Measurements from ENCODE around the gene ST3GAL5.

ST3GAL5 gene

DNA sequence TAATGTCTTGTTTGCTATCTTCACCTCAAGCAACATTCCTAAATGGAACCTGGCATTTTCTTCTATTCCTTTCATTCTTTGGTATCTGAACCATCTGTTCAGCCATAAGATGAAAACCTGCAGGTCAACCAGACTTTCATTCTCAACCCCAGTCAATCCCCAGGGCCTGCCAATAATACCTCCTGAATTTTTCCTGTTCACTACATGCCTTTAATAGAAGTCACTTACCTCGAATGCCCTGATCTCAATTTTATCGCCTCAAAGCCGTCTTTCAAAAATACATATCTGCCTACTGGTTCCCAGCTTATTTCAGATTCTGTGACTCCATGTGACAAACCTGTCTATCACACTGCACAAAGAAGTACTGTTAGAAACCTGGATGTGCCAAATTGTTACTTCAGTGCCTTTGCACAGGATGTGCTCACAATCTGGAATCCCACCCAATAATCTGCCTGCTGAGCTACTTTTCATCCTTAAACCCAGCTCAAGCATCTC lies 22.6 kb downstream of the ST3GAL5 start:
- no peak for DNase-seq (ENCODE audit: low spot score)

DNA sequence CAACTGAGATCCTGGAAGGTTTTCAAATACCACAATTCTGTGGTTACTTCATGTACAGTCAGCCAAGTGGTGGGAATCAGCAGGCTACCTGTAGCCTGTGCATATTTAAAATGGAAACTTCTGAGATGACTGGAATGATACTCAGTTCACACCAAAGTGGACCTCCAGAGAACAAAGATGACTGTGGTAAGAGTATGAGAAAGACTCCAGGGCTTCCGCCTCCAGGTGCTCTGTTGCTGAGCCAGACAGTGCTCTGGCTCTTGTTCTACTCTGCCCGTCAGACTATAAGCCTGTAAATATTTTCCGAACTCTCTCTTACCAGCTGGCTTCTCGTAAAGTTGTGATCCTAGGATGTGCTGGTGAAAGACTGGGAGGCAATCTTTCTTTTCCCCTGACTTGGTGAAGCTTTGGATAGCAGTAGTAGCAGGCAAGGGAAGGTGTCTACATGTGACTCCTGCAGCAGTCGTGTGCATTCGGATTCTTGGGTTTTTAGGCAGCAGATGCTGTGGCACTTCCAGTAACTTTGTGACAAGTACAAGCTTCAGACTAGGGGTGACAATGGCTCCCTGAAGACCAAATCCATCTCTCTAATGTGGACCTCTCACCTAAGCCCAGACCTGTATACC lies 23.1 kb downstream of the ST3GAL5 start:
- no peak for DNase-seq (ENCODE audit: low spot score)

DNA sequence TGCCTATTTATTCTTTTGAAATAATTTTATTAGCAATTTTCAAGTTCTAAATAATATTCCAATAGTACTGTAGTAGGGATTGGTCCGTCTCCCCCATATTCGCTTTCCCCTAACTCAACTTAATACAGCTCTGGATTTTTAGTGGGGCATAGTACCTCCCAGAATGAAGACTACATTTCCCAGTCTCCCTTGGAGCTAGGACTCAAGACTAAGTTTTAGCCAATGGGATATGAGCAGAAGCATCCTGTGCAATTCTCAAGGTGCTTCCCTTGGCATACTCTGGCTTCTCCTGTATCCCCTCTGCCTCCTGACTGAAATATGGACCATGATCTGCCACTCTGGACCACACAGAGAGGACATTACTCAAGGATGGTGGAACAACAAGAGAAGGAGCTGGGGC lies 24.1 kb downstream of the ST3GAL5 start:
- no peak for DNase-seq (ENCODE audit: low spot score)

DNA sequence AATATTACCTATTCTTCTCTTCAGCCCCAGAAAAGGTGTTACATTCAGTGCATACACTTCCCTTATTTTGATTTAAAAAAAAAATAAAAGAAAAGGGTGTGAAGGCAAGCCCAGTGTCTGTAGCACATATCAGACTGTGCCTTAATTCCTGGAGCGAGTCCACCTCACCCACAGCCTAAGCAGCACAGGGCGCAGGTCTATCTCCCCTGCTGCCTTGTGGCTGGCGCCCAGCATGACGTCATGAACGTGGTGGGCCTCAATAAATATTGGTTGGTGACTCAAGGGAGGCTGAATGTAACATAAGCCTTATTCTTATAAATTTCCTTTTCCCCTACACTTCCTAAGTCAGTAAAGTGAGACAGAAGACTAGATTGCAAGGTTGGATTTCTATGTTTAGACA lies 26.4 kb downstream of the ST3GAL5 start:
- no peak for DNase-seq (ENCODE audit: low spot score)

DNA sequence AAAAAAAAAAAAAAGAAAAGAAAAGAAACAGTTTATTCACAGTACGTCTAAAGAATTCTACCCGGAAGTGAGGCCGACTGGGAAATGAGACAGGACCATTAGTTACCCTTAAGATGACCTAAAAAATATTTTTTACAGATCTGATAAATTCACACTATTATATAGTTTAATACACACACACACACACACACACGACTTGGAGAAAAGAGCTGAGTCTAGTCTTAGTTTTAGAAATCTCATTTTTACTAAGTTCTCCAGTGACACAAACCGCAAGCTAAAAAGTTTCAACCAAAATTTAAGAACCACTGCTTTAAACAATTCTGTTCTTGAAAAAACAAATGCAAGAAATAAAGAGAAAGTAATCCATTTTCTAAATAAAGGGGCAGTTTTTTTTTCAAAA lies 27.1 kb downstream of the ST3GAL5 start:
- DNase-seq (ENCODE audit: low spot score), result peak; percentile 49

DNA sequence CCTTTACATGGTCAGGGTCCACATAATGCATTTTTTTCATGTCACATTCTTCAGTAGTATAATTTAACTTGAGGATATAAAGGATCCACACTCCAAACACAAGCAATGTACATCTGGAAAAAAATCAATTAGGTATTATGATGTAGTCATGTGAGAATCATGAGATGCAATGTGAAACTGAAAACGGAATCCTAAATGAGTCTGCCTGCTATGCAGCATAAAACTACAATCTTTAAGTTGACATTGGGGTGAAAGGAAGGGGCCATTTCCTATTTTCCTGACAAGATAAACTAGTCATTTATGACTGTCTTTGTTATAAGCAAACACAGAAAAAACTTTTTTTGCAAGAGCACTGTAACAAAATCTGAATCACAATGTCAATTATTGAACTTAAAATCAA lies 27.6 kb downstream of the ST3GAL5 start:
- peak; percentile 57 for DNase-seq (ENCODE audit: low spot score)

DNA sequence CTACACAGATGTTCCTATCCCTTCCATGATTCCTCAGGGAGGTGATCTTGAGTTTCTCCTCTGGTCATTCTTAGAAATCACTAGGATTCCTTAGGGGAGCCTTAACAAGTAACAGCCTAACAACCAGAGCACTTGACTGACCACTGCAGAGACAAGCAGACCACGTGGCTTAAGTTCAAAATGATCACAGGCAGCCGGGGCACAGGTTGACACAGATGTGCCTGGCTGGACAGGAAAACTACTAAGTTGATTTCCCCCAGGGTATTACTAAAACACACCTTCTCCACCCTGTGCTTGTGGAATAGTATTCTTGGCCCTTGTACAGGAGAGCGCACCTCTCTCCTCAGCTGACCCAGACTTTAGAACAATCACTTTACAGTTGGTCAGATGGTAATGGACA lies 29.9 kb downstream of the ST3GAL5 start:
- no peak for DNase-seq (ENCODE audit: low spot score)

DNA sequence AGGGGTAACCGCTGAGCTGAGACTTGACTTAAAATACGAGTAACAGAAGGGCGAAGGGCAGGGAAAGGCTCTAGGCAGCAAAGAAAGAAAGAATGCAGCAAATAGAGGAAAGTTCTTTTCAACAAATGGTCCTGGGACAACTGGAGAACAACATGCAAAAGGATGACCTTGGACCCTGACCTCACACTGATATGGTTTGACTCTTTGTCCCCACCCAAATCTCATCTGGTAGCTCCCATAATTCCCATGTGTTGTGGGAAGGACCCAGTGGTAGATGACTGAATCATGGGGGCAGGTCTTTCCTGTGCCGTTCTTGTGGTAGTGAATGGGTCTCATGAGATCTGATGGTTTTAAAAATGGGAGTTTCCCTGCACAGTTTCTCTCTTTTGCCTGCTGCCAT lies 33.9 kb downstream of the ST3GAL5 start:
- no peak for DNase-seq (ENCODE audit: low spot score)

DNA sequence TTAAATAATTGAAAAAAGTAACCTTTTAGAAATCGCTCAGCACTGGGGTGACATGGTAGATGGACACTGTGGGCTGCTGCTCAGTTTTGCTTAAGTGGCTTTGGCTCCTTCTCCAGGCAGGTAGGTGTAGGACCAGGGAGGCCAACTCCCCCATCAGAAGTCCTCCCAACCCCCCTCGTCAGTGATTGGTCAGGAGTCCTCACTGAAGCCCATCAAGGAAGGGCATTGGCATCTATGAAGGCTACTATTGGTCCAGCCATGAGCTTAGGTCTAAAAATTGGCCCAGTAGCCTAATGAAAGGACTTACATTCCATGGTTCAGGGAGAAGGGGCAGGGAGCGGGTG lies 34.7 kb downstream of the ST3GAL5 start:
- no peak for DNase-seq (ENCODE audit: low spot score)

DNA sequence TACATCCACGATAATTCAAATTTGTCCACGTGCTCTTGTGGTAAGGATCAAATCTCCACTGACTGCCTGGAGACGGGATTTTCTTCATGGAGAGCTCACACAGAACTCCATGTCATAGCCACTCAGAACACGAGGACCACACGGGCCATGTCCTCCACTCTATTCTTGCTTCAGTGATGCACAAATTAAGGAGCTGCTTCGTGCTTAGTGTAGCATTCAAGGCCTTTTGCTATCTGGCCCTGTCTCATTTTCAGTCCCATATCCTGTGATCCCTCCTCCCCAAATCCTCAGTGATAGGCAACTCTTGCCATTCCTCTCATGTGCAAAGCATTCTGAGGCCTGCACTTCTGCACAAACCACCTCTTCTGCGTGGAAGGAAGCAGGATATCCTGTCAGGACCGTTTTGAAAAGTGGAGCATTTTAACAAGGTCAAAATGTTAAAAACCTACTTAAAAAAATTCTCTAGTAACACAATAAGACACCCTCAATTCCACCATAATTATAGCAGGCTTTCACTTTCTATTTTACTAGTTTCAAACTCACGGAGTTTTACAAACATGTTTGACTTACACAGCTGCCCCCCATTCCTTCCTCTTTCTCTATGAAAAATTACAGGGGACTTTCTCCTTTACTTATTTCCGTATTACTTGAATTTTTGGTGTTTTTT lies 35.2 kb downstream of the ST3GAL5 start:
- DNase-seq (ENCODE audit: low spot score), result no peak

DNA sequence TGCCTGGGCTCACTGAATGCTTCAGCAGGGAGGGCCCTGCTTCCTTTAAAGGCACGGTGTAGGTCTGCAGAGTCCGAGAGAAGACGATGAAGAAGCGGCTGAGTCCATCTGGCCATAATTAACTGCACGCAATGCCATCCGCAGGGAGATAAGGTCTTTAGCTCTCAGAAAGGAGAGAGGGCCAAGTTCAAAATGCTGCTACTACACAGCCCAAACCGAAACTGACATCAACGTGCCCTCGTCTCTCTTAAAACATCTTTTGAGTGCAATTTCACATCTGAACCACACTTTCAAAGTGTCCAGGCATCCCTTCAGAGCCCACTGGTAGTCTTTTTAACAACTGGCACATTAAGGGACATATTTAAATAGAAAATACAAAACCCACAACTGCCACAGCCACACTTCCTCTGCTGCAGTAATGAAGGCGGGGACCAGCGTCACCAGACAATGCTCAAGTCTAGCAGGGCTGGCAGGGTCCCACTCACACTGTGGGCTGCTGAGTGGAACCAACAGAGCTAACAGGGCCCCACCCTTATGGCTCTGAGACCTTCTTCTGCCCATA lies 35.8 kb downstream of the ST3GAL5 start:
- no peak for DNase-seq (ENCODE audit: low spot score)

DNA sequence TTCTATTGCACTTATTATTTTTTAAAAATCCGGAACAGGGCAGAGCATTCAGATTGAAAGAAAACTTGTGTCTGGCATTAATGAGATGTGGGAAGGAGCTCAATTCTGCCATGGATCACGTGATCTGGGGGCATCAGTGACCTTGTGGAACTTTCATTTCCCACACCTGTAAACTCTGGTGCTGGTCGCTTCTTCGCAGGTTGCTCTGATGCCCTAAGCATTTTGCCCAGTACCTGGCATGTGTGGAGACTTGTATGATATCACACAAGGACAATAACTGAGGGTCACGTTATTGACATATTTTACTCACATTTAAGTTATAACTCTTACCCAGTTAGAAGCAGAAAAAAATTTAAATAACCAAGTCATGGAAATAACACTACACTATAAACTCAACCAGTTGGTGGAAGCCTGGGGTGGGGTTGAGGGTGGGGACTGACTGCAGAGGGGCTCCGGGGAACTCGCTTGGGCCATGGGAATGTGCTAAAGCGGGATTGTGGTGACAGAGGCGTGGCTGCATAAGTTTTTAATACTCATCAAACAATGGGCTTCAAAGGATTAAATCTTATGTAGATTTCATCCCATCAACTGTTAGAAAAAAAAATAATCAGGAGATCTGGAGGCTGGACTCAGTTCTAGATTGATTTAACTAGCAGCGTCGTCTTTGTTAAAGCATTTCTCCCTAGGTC lies 36.5 kb downstream of the ST3GAL5 start:
- no peak for DNase-seq (ENCODE audit: low spot score)

DNA sequence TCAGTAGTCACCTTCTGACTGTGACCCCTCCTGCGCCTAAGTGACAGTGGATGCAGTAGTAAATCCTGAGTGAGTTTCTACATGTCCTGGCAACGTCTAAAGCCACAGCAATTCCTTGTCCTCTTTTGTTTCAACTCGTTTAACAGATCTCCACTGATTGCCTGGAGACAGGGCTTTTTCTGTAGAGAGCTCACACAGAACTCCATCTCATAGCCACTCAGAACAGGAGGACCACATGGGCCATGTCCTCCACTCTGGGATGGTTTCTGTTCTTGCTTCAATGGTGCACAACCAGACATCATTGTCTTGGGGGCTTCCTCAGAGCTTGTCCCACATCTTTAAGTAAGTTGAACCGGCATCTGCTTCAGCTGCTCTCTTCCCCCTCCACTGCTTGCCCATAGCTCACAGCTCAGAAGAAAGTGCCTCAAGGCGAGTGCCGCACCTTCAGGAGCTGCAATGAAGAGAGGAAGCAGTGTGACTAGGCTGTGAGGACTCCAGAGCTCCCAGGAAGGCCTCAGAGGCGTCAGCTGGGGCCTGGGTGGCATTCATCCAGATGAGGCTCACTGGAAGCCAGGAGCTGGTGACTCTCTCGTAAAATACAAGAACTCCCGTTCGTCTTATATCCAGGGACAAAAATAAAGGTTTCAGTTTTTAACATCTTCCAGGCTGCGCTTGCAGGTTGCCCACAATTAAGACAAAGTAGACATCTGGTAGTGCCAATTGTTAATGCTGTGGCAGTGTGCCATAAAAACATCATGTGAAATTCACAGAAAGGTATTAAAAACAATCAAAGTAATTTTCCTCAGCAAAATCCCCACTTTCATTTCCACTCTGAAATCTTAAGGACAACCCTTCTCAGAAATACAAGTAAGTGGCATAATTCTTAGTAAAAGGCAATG lies 37.3 kb downstream of the ST3GAL5 start:
- DNase-seq (ENCODE audit: low spot score), result no peak

DNA sequence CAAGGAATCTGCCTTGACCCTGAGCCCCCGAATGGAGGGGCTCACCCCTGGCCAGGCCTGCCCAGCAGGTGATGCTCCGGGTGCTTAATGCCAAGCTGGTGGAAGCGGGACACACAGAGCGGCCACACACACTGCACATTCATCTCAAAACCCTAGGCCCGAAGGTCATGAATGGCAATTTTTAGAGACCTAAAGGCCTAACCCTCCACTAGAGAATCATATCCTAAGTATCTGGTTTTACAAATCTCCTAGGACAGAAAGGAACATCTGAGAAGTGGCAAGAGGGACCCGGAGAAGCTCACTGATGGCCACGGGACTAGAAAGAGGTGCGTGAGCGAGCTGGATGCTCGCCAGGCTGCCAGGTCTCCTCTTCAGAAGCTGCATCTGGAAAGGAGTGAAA lies 38.3 kb downstream of the ST3GAL5 start:
- no peak for DNase-seq (ENCODE audit: low spot score)

DNA sequence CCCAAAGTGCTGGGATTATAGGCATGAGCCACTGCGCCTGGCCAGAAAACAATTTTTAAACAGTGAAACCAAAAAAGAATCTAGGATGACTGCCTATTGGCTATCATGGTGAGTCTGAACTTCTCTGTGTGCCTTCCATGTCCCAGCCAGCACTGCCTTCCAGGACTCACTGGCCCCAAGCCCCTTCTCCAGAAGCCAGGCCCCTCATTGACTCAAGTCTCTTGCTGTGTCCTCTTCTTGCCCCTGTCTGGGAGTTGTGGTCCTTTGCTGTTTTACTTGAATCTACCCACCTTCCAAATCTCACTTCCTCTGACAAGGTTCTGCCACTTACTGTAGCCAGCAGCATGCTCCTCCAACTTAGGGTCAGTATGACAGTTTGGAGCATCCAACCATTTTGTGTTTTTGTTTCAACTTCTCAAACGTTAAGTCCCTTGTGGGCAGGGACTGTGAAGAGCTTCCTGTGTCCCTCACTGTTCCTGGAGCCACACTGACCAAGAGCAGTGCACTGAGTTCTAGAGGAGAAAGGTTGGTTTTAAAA lies 41.7 kb downstream of the ST3GAL5 start:
- no peak for DNase-seq (ENCODE audit: low spot score)

DNA sequence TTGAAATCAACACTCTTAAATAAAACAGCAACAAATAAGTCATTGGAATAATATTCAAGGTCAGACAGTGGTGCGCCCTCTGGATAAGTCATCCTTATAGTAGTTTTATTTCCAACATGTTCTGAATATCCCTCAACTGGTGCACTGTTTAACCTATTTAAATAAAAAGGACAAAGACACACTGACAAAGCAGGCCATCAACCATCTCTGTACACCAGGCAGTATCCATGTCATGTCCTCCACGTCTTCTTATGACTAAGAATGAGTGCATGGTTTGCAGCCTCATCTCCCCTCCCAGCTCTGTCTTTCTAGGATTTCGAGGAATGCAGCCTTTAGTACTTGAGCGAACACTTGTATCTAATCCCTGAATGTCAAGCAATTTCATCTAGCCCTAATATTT lies 42.4 kb downstream of the ST3GAL5 start:
- no peak for DNase-seq (ENCODE audit: low spot score)

DNA sequence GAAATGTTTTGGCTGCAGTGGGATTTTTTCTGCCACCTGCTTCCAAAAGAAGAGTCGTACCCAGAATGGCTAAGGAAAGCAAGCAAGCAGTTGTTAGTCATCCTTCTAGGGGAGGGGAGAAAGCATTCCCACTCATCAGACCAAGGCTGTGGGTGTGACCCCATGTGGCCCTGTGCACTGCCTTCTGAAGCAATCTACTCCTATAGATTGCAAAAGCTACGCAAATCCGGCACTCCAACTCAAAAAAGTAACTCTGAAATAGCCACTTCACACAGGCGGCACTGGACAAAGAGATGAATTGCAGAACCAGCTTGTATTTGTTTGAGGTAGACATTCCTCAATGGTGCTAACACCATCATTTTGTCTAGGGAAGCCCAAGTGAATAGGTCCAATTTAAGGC lies 44.3 kb downstream of the ST3GAL5 start:
- DNase-seq (ENCODE audit: low spot score), result no peak

DNA sequence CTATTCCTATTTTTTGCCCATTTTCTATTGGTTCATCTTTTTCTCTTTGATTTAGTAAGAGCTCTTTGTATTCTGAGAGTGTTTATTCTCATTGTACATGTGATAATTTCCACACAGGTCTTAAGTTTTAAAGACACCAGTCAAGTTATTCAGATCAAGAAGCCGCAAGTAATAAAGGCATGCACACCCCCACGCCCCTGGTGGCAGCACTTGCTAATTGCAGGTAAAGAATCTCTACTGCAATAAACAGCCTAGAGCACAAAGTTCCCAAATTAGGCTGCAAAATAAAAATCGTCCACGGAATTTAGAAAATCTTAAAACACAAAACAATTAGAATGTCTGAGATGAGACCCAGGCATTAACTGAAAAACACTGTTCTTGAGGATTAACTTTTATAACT lies 45.2 kb downstream of the ST3GAL5 start:
- DNase-seq (ENCODE audit: low spot score), result no peak

DNA sequence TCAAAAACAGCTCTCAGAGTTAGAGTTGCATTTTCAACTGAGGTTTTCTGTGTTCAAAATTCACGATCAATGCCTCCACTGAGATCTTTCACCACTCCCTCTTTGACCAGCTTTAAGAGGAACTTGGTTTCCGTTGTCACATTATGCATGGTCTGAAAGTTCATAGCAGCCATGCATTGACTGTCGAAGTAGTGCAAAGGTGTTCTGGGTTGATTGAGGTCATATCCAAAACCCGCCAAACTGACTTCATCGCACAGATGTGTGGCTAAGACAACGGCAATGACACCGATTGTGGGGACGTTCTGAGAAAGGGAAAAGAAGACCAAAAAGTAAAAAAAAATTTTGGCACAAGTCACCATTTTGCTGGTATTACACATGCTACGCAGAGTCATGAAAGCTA lies 48.7 kb downstream of the ST3GAL5 start:
- no peak for DNase-seq (ENCODE audit: low spot score)

DNA sequence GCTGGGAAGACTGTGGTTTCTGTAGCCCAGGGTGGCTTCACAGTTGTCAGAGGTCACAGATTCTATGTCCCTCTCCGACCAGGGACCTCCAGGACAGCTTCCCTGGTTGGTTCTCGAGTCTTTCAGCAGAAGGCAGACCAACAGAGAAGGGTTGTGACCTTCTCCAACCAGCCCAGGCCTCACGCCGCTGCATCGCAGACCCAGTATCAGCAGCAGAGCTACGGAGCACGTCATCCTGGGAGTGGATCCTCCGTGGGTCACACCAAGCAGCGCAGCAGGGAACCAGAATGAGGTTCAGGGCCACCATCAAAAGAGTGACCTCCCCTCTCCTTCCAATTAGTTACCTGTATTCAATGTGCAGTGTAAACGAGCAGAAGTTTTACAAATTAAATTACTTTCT lies 49.3 kb downstream of the ST3GAL5 start:
- no peak for DNase-seq (ENCODE audit: low spot score)

DNA sequence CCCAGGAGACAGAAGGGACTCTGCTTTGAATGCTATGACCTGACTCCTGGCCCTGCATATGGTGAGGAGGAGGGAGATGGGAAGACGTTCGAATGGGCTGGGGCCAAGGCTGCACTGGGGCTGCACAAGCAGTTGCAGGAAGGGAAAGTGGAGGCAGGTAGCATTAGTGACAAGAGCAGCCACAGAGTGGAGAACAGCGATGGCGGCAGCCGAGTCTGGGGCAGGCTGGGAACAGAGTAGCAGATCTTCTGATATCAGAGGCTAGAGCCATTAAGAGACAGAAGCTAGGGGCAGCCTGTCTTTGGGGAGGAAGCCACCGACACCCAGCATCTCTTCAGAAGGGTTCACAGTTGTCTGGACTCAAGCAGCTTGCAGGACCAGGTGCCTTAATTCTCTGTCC lies 50.1 kb downstream of the ST3GAL5 start:
- DNase-seq (ENCODE audit: low spot score), result no peak

DNA sequence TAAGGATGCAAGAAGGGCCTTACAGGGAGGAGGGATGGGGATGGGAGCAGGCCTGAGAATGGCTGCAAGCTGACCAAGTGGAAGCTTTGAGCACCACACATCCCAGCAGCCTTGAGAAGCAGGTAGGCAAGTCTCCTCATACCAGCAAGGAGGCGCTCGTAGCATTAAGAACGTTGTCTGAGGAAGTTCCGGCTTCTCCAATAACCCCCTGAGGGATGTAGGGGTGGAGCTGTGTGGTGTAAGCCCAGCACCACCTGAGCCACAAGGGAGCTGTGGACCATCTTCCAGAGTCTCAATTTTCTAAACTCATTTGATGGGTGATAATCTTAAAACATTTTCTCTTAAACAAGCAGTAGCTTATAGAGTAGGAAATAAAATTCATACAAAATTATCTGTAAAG lies 50.6 kb downstream of the ST3GAL5 start:
- no peak for DNase-seq (ENCODE audit: low spot score)

Data from COLO829 (cell line).